GM20000 (cell line): ENCODE results near the gene MDFI.

ENCODE experiments used
- DNase-seq: peaks from one replicate; pipeline ENCODE4 v3.0.0; 2012; ENCODE audit warnings: low spot score
- TF ChIP-seq, protein P1 (sequence below): IDR thresholded peaks from 2 replicates; pipeline ENCODE4 v1.5.1; 2012; ENCODE audit warnings: mild to moderate bottlenecking, control low read depth; ENCODE audit errors: extremely low read depth, missing control alignments

MDFI gene

DNA sequence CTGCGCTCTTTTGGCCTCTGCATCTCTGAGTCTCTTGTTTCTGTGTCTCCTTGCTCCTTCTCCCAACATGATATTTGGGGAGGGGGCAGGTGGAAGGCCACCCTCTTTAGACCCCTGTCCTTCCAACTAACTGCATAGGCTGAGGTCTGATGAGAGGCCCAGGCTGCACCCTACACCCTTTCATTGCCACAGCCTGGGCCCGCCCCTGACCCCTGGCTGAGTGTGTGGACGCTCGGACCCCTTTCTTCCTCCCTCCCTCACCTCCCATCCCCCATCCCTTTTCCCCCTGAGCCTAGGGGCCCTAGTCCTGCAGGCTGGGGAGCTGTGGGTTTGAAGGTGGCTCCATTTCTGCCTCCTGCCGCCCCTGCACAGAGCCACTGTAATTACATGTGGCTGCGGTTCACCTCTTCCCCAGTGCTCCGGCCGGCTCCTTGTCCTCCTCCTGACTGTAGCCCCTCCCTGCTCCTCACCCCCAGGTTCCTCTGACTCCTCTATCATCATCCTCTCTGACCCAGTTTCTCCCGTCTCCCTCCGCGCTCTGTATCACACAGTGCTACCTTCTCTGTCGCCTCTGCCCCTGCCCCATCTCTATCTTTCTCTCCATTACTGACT lies 6.8 kb downstream of the MDFI start:
- no peak for DNase-seq
- TF ChIP-seq, protein P1, sequence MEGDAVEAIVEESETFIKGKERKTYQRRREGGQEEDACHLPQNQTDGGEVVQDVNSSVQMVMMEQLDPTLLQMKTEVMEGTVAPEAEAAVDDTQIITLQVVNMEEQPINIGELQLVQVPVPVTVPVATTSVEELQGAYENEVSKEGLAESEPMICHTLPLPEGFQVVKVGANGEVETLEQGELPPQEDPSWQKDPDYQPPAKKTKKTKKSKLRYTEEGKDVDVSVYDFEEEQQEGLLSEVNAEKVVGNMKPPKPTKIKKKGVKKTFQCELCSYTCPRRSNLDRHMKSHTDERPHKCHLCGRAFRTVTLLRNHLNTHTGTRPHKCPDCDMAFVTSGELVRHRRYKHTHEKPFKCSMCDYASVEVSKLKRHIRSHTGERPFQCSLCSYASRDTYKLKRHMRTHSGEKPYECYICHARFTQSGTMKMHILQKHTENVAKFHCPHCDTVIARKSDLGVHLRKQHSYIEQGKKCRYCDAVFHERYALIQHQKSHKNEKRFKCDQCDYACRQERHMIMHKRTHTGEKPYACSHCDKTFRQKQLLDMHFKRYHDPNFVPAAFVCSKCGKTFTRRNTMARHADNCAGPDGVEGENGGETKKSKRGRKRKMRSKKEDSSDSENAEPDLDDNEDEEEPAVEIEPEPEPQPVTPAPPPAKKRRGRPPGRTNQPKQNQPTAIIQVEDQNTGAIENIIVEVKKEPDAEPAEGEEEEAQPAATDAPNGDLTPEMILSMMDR: no peak

DNA sequence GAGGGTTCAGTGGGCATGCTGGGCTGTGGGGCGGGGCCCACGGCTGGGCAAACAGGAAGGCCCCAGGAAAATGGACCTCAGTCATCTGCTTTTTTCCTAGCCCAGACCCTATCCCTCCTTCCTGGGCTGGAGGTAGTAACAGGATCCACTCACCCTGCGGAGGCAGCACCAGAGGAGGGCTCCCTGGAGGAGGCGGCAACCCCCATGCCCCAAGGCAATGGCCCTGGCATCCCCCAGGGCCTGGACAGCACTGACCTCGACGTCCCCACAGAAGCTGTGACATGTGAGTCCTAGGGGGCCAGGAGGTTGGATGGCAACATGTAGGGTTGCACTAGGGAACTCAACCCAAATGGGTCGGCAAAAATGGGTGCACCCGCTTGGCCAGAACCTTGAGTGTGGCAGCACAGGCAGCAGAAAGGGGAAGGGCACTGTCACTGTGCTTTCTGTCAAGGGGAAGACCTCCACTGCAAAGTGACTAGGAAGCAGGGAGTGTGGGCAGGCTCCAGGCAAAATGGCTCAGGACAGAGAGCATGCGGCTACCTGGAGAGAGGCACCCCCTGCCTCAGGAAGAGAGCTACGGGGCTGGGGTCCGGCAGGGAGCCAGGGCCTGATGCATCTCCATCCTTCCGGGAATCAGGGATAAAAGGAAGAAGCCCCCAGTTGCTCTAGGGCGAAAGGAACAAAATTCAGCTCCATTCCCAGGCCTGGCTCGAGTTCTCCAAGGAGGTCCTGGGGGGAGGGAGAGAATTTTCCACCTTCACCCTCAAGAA lies 7.9 kb downstream of the MDFI start:
- TF ChIP-seq, protein P1: no peak
- DNase-seq: no peak

DNA sequence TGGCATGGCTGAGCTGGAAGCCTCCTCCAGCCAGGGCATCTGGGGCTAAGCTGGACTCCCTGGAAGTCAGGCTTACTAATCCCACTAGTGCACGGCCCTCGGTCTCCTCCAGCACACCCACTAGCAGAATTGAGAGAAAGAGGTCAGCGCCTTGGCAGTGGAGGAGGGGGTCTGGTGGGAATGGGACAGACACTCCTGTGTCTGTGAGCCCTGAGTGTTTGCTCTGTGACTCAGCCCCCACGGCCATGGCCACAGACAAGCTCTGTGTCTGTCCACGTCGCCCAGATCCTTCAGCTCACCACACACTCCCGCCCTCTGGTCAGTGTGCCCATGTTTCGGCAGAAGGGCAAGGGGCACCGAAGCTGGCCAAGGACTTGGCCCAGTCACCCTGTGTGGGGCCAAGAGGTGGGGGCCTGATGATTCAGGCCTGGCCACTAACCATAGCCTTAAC lies 8.8 kb downstream of the MDFI start:
- TF ChIP-seq, protein P1: no peak
- DNase-seq: no peak

DNA sequence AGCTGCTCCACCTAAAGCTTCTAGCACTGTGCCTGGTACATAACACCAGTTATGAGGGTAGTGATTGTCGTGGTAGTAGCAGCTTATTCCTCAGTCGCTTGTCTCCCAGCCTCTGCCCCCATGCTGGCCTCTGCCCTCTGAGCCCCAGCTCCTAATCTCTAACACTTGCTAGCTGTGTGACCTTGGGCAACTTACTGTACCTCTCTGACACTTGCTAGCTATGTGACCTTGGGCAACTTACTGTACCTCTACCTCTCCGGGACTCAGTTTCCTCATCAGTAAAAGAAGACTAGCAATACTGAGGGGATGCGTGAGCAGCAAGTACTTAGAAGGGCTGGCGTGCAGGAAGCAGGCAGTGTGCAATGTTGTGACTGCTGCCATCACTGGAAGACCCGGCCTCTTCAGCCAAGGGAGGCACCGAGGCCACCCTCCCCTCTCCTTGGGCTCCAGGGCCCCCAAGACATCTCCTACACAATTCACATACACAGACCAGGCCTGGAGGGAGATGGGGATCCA lies 9.9 kb downstream of the MDFI start:
- TF ChIP-seq, protein P1: no peak

DNA sequence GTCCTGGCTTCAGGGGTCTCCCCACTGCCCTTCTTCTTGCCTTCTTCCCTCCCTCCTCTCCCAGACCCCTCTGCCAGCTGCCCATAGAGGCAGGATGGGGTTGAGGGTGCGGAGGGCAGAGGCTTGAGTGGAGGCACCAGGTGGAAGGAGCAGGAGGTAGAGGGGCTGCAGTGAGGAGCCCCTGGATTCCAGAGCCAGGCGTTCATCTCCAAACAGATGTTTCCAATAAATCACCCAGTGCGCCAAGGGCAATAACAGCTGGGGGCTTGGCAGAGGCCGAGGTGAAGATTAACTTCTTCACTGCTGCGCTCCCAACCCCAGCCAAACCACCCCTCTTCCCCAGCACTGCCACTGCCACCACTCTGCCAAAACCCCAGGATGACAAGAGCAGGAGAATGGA lies 10.7 kb downstream of the MDFI start:
- TF ChIP-seq, protein P1: no peak
- no peak for DNase-seq

More for the DNA sequence above, 9.9 kb downstream of the MDFI start:
- no peak for DNase-seq

DNA sequence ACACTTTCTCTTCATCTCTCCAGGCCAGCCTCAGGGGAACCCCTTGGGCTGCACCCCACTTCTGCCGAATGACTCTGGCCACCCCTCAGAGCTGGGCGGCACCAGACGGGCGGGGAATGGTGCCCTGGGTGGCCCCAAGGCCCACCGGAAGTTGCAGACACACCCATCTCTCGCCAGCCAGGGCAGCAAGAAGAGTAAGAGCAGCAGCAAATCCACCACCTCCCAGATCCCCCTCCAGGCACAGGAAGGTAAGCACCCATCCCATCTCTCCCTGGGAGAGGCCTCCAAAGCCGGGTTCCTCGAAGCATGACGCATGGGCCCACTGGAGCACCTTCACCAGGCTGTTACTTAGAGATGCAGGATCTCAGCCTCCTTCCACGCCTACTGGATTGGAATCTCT lies 11.3 kb downstream of the MDFI start:
- DNase-seq: no peak
- TF ChIP-seq, protein P1: no peak

DNA sequence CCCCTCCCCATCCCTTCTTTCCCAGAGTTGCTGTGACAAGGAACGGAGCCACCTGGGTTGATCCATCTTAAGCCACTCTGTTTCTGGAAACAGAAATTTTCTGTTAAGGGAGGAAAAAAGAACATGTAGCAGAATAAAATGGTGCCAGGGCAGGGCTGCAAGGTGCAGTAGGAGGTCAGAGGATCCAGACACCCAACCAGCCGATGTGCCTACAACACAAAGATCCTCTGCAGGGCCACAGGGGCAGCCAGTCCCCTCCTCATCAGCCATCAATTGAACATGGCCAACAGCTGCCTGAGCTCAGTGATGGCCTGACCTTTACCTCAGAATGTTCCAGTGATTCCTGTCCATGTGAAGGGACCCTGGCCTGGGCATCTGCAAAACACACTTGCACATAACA lies 11.9 kb downstream of the MDFI start:
- DNase-seq: no peak
- TF ChIP-seq, protein P1: no peak
